Muscle of arm (tissue), 12 donors: ENCODE data around the gene P2RY2. TPM values are rescaled to one million over a fixed set of nuclear protein-coding genes. Genes with fewer than 3 reads are reported as not detected.
A peak's percentile ranks its signal among the peaks of the same experiment; 100 is the strongest.

Experiments
- DNase-seq: peaks from one replicate; pipeline ENCODE4 v3.0.0-alpha.2; 2013
- polyA plus RNA-seq, 12 donors: library from polyadenylated mRNA; unstranded; fragments of 120-200 nt; gene quantifications; one replicate each; pipeline ENCODE4 v1.2.1, GENCODE V29; 2013; ENCODE audit not compliant: insufficient read length in 12 of 12

Gene P2RY2
- polyA plus RNA-seq, 12 donors = 0.52 to 4.1 (median 2.0) TPM; not detected in 2

DNA sequence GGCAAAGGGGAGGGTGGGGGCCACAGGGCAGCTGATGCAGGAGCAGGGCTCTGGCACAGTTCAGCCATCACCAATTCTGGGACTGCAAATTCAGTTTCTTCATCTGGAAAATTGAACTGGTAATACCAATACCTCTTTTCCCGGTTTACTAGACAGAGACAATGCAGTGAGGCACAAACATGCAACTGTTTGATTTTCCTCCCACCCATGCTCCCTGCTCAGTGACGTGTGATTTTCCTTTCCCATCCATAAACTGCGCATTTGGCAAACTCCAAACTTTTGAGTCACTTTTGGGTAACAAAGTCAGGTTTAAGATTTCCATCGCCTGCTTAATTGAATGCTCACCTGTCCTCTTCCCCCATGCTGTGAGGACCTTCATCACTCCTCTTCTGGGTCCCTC lies 23.2 kb downstream of the P2RY2 start:
- no peak for DNase-seq

DNA sequence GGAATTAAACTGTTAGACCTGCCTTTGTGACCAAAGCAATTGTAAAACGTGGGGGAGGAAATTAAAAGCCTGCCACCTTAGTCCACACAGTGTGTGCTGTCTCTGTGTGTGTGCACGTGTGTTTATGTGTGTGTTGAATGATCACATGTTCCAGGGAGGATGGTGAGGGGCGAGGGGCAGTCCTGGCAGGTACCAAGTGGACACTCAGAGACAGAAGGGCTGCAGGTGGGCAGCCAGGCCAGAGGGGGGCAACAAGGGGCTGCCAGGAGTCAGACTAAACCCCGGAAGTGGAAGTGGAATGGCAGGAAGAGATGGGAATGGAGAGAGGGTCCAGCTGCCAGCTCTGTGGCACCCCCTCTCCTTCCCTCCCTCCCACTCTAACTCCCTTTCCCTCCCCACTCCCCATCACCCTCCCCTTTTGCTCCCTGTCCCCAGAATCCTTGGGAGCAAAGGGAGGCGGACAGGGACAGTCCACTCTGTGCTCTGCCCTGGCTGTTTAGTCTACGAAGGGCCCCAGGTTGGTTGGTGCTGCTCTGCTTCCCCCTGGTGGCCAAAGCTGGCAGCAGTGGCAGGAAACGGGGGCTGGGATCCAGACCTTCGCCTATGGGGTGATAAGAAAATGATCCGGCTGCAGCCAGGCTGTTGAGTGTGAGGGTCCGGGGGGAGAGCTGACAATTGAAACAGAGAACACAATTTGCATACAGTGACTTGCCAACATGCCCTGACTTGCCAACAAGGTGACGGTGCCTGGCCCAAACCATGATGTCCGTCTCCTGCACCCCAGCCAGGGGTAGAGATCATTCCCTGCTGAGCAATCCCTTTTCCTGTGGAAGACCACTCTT lies 24.4 kb downstream of the P2RY2 start:
- DNase-seq = peak; percentile 77

DNA sequence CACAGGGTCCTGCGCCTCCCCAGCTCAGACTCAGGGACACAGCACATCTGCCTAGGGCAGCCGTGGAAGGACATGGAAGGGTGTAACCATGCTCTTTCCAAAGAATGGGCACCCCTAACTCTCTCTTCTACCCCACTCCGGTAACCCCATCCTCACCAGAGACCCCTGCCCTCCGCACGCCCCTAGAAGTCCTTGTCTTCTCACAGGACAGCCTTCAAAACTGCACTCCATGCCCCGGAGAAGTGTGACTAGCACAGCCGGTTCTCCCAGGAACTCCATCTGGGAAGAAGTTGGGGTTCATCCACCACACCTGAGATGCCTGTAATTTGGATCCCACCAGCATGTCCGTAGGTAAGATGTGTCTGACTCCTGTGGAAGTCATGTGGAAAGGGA lies 25.0 kb downstream of the P2RY2 start:
- DNase-seq = no peak

DNA sequence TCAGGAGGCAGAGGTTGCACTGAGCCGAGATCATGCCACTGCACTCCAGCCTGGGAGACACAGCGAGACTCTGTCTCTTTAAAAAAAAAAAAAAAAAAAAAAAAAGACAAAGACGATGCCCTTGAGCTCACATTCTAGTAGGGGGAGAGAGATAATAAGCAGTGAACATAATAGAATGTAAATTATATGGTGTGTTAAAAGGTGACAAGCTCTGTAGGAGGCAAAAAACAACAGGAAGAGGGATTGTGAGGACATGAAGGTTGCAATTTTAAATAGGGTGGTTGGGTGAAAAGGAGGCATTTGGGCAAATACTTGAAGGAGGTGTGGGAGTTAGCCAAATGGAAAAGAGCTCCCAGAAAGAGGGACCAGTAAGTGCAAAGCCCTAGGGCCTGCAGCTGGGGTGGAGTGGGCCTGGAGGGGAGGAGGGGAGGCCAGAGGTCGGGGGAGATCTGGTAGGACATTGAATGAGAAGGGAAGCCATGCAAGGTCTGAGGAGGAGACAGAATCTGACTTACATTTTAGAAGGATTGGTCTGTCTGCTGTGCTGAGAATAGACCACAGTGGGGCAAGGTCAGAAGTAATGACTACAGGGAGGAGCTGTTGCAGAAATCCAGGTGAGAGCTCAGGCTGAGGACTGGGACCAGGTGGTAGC lies 26.6 kb downstream of the P2RY2 start:
- DNase-seq = no peak

DNA sequence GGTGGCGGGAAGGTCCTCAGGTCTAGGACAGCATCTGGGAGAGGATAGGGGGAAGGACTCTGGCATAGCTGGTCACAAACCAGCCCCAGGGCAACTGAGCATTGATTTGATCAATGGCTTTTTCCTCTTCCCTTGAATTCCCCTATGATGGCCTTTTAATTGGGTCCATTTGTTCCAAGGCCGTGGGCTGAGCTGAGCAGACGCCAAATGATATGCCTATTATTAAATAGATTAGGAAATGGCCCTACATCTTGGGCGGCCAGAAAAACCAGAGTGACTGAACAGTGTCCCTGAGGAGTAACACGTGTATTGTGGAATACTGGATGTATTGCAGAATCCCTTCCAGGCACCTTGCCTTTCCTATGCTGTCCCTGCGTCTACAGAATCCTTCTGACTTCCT lies 27.4 kb downstream of the P2RY2 start:
- DNase-seq = no peak

DNA sequence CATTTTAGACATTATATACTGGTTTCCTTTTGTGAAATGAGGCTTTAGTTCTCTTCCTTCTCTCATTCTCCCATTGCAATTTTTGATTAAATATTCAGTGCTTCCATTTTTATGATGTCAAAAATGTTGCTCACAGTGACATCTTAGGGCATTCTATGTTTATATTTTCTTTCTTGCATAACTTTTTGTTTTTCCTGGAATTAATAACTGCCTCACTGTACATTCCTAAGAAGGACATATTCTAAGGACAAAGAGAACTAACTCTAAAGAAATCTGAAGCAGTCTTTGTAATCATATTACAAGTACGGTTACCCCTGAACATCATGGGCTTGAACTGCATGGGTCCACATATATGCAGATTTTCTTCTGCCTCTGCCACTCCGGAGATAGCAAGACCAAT lies 28.2 kb downstream of the P2RY2 start:
- DNase-seq = no peak

DNA sequence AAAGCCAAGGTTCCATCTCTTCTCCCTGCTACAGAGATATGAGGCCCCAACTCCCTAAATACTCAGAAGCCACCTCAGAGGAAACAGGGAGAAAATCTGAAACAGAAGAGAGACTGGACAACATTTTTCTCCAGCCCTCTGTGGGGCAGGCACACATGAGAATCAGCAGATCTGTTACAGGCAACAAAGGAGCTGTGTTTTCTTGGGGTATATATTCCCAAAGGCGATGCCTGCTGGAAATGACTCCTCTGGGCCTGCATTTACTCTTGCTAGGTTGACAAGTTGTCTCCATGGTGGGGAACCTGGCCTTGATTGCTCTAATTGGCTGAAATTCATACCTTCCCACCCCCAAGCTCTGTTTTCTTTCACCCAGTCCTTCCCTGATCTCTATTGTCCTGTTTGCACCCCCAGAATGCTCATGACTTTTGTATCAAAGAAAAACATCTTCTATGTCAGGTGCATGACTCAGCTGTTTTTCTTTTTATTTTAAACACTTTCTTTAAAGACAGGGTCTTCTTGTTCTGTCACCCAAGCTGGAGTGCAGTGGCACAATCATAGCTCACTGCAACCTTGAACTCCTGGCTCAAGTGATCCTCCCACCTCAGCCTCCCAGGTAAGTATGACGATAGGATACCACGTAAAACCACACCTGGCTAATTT lies 30.6 kb downstream of the P2RY2 start:
- no peak for DNase-seq

DNA sequence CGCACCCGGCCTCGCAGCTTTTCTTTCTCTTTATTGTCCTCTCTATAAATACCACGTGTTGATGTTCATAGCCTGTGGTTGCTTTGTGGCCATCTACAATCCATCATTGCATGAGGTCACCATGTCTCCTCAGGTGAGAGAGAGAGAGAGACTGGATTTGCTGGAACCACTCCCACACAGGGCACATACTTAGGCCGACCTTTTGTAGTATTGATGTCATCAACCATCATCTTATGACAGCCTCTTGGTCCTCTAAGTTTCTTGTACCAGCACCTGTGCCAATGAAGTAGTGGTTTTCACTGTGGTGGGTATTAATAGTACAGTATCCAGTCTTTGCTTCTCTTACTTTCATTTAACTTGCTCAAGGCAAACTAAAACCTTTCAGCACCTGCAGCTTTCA lies 31.2 kb downstream of the P2RY2 start:
- no peak for DNase-seq

DNA sequence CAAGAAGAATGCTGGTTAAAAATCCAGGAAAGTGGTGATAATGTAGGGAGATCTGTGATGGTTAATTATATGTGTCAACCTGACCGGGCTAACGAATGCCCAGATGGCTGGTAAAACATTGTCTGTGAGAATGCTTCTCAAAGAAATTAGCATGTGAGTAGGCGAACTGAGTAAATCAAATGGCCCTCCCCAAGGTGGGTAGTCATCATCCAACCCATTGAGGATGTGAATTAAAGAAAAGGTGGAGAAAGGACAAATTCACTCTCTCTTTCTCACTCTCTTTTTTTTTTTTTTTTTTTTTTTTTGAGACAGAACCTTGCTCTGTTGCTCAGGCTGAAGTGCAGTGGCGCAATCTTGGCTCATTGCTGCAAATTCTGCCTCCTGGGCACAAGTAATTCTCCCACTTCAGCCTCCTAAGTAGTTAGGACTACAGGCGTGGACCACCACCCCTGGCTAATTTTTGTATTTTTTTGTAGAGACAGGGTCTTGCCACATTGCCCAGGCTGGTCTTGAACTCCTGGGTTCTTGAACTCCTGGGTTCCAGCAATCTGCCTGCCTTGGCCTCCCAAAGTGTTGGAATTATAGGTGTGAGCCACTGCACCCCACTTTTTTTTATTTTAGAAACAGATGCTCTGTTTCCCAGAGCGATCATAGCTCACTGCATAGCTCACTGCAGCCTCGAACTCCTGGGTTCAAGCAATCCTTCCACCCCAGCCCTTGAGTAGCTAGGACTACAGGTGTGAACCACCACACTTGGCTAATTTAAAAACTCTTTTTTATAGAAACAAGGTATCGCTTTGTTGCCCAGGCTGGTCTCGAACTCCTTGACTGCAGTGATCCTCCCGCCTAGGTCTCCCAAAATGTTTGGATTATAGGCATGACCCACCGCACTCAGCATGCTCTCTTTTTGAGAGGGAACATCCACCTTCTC lies 32.0 kb downstream of the P2RY2 start:
- DNase-seq = no peak

DNA sequence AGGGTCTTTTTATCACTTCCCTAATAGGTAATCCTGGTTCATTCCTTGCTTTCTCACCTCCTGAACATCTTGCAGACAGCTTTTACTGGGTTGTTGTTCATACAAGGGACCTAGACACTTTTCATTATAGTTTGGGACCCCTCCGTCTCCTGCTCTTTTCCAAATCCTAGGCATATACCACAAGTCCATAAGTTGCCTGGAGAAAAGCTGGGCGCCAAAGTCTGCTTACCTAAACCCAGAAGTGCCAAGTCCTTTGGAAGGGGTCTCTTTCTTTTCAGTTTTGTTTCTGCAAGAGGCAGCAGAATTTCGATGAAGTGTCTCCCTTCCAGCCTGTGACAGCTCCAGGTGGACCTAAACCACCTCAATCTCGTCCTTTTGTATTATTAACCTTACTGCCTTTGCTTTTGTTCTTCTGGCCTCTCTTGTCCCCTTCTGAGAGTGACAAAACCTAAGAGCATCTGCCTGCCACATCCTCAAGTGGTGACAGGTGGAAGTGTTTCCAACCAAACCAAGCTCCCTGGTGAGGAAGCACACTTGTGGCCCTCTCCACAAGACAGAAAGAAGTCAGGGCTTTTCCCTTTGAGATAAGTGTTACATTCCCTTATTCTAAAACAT lies 34.6 kb downstream of the P2RY2 start:
- no peak for DNase-seq

DNA sequence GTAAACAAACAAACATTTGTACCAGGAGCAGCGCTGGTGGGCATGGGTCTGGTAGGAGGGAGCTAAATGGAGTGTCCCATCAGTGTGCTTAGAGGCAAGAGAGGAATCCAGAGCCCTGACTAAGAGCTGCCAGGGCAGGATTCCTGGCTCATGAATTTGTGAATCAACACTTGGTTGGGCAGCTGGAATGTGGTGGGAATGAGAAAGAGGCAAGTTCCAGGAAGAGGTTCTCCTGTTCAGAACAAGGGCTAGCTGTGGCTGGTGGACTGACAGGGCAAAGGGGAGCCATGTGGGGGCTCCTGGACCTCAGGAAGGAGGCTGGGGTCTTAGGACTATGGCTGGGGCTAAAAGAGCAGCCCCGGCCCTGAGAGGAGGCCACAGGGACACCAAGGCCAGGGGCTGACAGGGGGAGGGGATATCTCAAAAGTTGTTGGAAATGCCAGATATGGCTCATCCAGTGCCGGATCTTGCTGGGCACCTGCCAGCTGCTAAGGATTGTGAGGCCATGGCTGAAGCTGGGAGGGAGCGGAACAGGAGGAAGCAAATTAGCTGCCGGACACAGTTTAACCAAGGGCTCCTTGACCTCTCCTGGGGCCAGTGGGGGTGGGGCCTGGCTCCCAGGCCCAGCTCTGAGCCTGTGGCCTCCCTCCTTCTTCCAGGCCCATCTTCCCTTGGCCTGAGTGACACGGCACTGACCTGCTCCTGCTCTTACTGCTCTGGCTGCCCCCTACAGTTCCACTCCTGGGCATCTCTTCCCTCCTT lies 39.4 kb downstream of the P2RY2 start:
- no peak for DNase-seq

DNA sequence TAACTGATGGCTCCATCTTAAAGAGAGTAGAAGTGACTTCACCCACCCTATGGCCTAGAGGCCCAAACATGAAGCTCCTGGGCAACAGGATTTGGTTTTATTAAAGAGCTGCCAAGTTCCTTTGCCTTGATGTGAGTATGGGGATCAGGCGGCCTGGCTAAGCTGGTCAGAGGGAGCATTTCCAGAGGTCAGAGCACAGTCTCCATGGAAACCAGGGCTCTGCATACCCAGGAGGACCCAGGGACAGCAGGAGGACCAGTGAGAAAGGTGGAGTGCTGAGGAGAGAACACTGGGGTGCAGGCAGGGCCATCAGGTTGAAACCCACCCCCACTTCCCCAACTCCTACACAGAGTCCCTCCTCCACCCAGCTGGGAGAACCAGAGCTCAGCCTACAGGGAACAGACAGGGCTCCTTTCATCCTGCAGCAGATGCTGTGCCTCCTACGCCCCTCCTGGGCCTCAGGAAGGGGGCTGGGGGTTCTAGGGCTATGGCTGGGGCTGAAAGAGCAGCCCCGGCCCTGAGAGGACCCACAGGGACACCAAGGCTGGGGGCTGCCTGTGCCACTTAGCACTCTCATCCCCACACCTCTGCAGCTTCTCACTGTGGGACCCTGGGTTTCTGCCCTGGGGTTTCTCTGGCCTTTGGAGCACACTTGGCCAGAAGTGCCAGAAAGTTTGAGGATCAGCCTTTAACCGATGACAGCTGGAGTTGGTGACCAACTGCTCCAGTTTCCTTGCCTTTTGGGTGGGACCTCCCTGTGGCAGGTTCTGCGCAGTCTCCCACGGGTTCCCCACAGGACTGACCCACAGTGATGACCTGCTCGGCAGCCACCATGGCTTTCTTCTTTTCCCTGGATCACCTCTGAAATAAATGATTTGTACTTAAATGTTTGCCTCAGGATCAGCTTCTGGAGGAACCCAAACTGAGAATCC lies 40.3 kb downstream of the P2RY2 start:
- no peak for DNase-seq

DNA sequence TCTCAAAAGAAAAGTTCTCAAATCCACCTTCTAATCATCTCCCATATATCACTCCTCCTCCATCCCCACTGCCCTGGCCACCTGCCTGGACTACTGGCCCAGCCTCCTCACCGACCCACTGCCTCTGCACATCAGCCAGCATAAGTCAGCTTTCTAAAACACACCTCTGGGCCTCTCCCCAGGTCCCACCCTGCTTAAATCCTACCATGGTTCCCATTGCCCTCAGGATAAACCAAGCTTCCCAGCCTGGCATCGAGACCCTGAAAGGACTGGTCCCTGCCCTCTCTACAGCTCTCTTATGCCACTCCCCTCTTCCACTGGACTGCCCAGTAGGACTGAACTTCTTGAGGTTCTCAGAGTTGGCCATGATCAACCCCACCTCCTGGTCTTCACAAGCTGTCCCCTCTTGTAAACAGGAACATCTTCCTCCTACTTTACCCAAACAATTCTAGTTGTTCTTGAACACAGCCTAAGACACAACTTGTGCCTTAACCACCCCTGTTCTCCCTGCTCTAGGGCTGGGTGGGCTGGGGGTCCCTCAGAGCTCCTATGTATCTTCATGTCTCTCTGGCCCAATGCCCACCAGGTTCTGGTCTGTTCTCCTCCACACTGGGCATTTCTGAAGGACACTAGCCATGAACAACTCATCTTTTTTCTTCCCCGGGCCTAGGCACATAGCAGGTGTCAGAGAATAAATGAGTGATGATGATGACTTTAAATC lies 41.5 kb downstream of the P2RY2 start:
- DNase-seq = no peak

DNA sequence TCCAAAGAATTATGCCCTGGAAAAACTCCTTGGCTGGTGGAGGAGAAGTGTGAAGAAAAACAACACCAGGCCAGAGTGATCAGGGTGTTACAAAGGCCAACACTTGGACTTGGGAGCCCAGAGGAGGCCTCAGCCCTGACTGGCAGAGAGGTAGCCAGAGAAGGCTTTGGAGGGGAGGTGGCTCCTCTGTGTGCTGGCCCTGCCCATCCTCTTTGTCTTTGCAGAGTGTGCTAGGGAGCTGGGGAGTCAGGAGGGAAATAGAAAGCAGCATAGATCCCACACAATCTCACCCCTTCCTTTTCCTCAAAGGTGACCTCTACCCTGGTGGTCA lies 42.0 kb downstream of the P2RY2 start:
- no peak for DNase-seq

DNA sequence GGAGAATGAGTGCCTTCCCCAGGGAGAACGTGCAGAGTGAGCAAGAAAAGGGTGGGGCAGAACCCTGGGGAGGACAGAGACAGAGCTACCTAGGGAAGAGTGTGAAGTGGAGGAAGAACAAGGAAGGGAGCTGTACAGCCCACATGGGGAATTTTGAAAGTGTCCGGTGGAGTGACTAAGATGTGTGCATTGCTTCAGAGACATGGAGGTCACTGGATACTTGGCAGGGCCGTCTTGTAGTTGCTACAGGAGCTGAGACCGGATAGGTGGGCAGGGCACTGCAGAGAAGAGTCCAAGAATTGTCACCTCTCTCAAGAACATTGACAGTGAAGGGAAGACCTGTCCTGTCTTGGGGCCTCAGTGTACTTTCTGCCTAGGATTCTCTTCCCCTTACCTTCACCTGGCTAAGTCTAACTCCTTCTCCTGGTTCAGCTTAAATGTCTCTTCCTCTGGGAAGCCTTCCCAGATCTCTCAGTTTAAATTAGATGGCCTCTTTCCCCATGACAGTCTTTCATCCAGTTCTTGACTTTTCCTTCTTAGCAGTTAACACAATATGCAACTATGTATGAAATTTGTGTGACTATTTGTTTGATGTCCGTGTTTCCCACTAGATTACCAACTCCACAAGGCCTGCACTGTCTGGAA lies 44.9 kb downstream of the P2RY2 start:
- no peak for DNase-seq

DNA sequence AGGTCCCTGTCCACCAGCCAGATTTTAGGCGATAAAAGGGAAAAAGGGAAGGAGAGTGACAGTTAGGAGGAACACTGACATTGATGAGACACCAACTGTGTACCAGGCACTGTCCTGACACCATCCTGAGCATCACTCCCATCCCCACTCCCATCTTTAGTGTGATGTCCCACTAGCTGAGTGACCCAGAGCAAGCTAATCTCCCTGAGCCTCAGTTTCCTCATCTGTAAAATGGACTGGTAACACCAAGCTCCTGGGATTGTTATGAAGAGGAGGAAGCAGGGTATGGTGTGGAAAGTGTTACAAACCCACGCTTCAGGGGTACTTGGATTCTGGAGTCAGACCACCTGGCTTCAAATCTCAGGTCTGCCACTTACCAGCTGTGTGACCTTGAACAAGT lies 45.6 kb downstream of the P2RY2 start:
- no peak for DNase-seq

DNA sequence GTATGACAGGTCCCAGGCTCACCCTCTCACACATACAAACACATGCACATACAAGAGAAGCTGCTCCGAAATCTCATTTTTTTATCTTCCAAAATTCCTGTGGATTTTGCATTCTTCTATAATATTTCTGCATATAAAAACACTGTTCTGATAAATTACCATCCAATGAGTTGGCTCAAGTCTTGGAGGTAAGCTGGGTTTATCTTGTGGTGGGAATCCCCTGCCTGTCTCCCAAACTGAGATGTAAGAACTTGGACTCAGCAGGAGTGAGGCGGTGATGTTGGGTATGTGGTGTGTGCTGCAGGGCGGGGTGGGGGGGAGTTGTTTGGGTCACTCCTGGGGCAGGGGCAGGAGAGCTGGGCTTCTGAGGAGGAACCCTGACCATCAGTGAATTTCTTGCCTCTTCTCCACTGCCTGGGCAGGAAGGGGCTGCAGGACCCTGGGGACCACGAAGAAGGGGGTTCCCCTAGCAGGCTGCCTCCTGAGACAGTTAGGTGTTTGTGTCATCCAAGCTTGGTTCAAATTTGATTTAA lies 47.3 kb downstream of the P2RY2 start:
- no peak for DNase-seq
